Kidney glomerular epithelial cell (primary cell): ENCODE measurements around the gene STMP1.

Experiments used
- DNase-seq: peaks from one replicate; lab custom pipeline; 2025; lab: John Stamatoyannopoulos, UW

STMP1 gene

GRCh38 chr7:135697276-135698049 is 35.1 kb downstream of the STMP1 start:
- DNase-seq: no peak

DNA sequence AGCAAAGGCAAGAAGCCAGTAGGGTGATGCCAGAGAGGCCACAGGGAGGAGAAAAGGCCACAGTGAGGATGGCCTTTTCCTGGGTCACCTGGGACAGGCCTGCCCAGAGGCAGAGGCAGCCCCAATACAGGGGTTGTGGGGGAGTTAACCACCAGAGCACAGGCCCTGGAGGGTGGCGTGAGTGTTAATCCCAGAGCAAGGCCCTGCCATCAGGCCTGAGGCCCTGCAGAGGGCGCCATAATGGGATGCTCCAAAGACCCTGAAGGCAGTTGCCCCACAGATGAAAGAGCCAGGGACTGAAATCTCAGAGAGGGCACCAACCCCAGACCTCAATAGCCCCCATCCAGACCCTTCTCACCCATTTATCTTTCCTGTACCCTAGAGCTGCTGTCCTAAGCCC is 41.8 kb downstream of the STMP1 start:
- no peak for DNase-seq

DNA sequence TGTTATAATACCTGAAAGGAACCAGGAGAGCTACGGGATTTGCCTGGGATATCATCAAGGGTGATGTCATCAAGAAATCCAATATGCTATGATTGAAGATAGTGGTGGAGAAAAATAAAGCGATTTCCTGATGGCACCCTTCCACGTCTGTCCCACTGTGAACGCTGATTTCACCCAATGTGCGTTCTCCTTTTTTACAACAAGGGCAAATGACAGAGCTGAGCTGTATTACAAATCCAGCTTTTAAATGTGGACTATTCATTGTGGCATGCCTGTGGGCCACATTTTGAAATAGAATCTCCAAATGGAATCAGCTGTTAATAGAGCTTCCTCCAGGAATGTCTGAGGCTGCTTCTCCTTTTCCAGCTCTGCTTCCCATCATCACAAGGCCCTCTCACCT is 42.4 kb downstream of the STMP1 start:
- no peak for DNase-seq

DNA sequence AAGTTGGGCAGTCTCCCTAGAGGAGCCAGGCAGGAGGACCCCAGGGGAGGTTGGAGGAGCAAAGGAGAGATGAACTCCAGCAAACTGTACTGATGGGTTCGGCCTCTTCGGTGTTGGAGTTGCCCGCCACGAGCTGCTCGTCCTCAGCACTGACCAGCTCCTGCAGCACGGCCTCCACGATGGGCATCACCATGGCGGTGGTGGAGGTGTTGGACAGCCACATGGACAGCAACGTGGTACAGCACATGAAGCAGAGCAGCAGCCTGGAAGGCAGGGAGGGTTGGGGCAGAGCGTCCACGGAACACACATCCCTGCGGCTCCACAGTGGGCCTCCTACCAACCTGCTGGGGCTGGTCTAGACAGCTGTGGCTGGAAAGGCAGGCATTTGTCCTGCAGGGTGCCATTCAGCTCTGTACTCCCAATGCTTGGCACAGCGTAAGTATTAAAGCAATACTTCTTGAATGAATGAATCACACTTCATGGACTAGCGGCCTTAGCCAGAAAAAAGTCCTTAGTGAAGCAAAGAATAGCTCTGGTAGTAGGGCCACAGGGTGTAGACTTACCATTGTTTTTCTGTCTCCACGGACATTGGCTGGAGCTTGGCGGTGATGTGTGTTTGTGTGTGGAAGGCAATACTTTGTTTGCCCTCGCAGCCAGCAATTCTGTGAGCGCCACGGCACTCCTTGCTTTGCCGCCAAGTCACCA is 43.9 kb downstream of the STMP1 start:
- DNase-seq: no peak

DNA sequence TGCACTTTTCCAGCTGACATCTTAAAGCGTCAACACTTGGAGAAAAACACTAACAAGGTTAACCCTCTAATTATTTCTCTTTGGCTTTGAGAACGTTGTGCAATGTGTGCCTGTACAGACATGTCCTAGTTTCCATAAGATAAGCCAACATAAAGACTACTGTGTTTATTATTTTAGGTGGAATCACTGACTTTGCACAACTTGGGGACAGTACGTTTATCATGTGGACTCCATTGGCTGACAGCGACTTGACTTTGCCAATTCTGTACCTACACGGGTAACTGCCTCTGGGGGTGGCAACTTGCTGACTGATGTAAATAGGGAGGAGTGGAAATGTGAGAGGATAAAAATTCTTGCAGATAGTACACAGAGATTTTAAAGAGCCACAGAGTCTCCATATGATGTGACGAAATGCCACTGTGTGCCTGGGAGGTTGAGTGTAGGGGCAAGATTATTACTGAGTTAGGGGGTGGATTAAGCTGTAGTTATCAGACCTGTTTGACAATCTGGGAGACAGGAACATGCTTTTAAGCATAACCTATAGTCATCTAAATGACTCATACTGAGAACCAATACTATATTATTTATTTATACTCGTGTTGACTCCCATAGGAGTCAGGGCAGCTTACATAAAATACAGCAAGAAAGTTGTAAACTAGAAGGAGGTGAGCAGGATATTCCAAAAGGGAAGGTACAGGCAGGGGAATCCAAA is 44.7 kb downstream of the STMP1 start:
- no peak for DNase-seq

DNA sequence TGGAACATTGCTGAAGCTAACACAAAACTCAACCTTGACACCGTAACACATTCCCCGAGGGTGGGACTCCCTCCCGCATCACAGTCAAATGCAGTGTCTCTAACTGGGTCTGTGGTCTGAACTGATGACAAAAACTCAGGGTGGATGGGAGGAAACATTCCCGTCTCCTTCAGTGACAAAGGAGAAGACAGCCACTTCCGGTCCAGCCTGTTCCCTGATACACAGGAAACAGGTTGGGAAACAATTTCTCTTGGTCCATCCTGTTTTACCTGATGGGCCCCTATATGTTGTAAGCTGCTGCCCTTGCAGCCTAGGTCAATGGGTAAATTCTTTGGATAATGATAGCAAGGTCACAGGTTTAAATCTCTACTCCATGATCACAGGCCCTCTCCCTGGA is 45.3 kb downstream of the STMP1 start:
- no peak for DNase-seq

DNA sequence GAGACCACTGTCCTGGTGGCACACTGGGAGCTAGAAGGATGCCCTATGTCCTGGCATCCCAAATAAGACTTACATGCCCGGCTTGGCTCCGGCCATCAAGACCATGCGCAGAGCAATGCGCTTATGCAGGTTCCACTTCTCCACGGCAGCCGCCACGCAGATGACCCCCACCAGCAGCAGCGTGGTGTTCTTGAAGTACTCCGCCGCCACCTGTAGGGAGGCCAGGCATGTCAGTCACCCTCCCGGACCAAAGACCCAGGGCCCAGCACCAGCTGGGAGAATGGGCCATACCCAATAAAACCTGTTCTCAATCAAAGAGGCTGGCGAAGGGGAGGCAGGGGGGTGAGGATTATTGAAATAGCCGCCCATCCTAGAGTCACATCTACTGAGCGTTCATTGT is 45.7 kb downstream of the STMP1 start:
- DNase-seq: no peak

GRCh38 chr7:135709508-135709907 is 47.2 kb downstream of the STMP1 start:
- no peak for DNase-seq

DNA sequence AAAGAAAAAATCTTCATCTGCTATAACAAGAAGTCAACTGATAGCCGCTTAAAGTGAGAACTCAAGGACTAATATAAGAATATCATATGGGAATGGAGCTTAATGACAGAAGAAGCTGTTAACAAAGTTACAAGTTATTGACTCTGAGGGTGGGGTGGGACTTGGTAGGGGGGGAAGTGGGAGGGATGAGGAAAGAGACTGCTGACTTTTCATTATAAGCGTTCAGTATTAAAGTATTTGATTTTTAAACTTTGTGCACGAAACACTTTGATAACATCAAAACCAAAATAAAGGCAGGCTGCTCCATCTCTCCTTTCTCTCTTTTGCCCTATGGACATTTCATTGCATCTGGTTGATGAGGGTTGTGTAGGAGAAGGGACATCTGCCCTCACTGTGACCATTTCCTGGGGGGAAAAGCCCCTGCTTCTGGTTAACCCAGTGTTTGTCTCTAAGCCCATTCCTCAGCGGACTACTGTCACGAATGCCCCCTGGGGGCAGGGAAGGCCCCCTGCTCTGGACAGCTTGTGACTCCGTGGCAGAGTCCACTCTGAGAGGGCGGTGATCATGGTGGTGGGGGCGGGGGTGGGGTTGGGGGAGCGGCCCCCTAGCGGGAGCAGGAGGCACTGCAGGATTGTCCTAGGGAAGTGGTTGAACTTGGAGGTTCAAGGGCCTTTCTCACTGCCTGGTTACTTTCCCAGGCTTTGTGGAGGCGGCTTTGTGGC is 48.3 kb downstream of the STMP1 start:
- no peak for DNase-seq

DNA sequence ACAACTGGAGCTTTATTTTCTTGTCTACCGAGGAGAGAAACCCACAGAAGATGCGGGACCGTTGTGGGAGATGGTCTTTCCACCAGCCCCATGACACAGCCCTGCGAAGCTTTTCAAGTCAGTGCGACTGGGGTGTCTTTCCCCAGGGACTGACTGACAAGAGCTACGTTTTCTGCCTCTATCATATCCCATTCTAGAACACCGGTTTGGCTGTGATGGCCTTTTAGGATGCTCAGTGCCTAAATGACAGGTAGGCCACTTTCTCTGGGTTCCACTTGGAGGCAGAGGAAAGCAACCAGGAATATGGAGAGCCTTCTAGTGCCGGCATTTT is 48.8 kb downstream of the STMP1 start:
- DNase-seq: no peak

- no peak for DNase-seq
These were observed 50.0 kb downstream of the STMP1 start for GRCh38 chr7:135712182-135712782.

DNA sequence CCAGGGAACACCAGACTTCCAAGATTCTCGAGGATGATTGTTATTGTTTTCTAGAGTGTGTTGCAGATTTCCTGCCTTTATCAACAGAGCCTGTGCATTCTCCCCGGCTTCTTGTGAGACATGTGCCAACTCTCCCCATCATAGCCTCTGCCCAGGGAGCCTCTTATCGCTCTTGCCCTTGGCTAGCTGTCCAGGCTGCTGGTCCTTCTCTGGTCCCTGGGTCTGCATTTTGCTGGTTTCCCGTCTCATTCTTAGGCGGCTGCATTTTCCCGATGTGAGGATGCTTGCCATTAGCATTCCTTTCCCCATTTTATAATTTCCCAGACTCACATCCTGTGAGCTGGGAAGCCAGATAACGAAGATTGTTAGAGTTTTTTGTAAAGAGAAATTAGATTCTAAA is 50.5 kb downstream of the STMP1 start:
- DNase-seq: no peak

- DNase-seq: no peak
These were observed 51.6 kb downstream of the STMP1 start for GRCh38 chr7:135713836-135714470.

DNA sequence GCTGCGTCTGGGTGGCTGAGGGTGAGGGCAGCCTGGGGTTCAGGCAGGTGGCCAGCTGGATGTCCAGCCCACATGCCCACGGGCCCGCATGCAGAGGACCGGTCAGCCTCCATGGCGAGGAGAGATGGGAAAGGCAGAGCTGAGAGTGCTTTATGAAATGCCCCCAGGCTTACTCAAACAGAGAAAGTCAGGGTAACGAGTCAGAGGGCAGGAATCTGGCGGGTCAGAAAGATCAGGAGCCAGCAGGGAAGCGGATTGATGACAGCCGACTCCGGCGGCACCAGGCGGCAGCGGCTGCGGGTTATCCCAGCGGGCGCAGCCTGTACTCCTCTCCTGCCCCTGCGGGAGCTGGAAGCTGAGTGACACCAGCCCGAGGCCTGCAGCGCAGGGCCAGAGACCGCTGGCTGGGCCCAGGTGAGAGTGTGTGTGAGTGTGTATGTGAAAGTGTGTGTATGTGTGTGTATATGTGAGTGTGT is 52.3 kb downstream of the STMP1 start:
- no peak for DNase-seq

- DNase-seq: no peak
These were observed 52.8 kb downstream of the STMP1 start for GRCh38 chr7:135715055-135715522.

GRCh38 chr7:135715673-135716072 is 53.4 kb downstream of the STMP1 start:
- no peak for DNase-seq

DNA sequence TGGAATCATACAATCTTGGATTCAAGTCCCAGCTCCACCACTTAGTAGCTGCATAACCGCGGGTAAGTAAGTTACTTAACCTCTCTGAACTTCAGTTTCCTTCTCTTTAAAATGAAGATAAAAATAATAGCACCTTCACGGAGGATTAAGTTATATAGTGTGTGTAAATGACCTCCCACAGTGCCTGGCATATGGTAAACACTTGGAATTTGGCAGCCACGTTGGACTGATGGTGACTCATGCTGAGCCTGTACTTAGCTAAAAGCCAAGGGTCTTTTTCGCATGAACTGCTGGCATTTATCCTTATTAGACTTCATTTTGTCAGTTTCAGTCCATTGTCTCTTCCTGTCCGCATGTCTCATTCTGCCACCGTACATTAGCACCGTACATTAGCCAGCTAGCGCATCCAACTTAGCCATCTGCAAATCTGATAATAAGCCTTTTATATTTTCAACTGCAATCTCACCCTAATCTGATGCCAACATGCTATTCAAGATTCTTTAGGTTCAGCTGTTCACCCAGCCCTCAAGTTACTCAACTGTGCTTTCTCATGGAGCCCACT is 54.4 kb downstream of the STMP1 start:
- DNase-seq: no peak

DNA sequence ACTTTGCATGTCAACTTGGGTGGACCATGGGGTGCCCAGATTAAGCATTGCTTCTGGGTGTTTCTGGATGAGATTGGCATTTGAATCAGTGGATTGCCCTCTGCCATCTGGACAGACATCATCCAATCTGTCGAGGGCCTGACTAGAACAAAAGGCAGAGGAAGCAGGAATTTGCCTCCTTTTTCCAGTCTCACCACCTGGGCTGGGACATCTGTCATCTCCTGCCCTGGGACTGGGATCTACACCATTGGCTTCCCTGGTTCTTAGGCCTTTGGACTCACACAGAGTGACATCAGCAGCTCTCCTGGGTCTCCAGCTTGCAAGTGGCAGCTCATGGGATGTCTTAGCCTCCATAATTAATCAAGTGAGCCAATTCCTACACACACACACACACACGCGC is 55.4 kb downstream of the STMP1 start:
- no peak for DNase-seq

DNA sequence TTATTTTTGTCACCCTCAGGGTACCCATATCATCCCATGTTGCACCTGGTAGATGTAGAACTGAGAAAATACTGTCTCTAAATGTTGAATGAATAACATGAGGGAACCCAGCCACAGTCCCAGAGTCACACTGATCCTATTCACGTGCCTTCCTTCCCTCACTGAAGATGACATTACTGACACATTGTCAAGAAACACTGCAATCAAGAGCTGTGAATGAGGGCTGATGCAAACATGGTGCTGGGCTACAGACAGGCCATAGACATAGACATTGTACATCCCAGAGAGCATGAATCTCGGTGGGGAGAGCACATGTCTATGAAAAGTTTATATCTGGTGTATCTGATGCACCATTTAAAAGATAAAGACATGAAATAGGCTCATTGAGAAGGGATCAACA is 55.9 kb downstream of the STMP1 start:
- no peak for DNase-seq

DNA sequence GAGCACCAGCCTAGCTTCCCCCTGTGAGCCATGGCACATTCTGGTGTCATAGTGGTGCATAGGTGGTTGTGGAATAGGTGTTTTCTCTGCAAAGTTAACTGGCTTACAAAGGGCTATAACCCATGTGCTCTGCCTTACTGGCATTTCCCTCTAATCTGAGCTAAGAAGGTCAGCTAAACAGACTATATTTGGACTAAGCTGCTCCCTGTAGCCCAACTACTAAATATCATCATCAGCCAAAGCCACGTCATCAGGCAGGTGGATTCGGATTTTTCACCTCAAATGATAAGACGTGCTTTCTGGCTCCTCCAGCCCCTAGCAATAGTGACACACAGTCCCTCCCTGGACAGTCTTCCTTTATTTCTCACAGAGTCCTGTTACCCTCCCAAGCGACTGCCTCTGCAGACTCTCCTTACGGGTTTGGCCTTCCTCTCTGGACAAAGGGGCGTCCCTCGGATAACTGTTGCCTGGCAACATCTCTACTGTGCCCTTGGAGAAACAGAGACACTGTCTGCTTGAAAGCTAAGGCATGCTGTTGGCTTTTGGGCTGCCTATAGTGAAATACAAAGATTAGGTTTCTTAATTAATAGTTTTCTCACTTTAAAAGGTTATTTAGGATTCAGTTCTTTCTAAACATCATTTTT is 56.6 kb downstream of the STMP1 start:
- no peak for DNase-seq

DNA sequence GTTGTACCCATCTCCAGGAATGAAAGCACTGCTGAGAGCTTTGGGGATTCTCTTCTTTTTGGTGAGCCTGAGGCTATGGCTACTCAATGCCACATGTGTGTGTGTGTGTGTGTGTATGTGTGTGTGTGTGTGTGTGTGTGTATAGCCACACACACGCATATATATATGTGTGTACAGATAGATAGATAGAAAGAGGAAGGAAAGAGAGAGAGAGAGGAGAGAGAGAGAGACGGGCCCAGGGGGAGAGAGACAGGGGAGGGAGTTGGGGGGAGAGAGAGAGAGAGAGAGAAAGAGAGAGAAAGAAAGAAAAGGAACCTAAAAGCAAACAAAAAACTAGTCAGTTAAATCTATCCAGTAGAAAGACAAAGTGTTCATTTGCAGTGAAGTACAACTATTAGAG is 57.4 kb downstream of the STMP1 start:
- DNase-seq: no peak
